GM18508 (cell line): ENCODE data around the gene CEBPE.

Source experiments
- ATAC-seq: cut with Tn5 transposase; IDR thresholded peaks from one replicate; pipeline ENCODE4 v1.9.1; 2021; ENCODE audit warnings: moderate number of reproducible peaks; ENCODE audit not compliant: insufficient read depth, unreplicated experiment

The CEBPE gene

DNA sequence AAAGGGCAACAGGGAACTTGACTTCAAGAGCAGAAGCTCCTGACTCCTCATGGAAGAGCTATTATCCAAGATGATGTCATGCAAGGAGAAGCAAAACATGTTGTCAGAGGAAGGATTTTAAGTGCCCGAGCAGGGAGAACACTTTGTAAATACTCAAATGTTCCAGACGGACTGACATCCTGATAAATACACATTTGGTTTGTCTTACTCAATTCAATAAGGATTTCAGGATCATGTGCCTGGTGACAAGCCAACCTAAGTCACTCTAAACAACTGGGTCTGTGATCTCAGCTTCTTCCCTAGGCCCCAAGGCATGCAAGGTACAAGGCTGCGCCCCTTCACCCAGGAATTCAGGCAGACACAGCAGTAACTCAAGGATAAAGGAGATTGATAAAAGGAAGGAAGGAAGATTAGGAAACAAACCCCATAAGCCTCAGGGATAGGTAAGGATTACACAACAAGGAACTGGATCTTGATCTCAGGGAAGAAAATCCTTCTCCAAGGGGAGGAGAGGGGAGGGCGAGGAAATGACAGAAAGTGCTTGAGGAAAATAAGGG, 26.8 kb upstream of the CEBPE start:
- ATAC-seq: no peak

DNA sequence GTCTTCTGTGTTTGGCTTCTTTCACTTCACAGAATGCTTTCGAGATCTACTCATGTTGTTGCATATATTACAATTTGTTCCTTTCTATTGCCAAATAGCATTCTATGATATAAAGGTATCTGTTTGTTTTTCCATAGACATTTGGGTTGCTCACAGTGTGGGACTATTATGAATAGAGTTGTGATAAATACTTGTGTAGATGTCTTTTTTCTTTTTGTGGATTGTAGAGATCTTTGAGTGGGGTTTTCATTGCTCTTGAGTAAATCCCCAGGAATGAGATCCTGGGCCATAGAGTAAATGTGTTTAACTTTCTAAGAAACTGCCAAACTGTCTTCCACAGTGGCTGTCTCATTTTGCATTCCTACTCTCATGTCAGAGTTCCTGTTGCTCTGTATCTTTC, 24.9 kb upstream of the CEBPE start:
- ATAC-seq: no peak

DNA sequence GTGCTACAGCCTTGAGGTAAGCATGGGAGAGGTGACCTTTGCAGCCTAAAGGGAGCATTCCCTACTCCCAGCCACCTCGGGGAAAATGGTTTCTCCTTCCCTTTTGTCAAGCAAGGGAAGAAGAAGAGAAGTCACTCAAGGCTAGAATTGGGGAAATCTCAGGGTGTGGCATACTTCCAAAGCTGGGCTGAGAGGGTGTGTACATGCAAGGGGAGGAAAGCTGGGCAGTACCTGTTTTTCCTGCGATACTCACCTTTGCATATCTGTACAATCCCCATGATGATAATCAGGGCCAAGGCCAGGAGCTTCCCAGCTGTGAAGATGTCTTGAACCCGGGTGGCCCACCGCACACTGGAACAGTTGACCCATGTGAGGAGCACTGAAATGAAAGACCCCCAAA, 23.8 kb upstream of the CEBPE start:
- no peak for ATAC-seq

DNA sequence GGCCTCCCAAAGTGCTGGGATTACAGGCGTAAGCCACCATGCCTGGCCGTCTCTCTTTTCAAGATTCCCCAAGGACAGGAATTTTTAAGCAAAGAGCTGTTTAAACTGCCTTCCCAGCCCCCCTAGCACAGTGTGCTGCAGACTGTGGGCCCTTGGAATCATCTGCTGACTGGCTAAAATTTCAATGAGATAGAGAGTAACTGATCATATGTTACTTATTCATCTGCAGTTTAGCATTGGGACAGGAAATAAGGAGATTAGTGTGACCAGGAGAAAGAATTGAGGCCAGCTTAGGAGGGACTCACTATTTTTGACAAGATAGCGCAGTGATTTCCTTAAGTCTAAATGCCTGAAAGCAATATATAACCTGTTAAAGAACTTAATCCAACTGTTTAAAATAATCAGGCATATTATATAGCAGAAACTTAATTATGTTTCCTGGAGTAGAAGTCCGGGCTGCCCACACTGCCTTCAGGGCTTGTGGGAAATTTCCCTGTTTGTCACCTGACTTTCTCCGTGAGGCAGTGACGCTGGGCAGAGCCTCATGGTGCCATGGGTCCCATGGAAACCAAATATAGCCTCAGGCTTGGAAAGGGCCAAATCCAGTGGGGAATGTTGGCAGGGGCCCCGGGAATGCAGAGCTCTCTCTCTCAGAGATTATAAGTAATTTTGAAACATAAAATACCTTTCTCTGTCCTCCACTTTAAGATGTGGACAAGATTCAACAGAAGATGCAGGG, 22.8 kb upstream of the CEBPE start:
- ATAC-seq: no peak

DNA sequence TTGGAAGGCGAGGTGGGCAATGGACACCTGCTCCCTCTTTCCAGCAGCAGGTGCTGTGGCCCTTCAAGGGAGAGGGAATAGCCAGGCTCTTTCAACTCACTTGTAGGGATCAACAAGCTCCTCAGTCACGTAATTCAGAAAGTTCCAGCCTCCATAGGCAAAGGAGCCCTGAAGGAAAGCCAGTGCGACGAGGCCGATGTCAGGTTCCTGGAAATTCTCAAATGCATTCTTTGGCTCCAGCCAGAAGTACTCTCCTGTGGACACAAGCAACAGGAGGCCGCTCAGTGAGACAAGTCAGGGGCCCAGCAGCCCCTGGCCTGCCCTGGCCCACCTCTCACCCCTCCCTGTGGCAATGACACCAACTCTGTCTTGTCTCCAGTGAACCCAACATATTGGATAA, 21.3 kb upstream of the CEBPE start:
- ATAC-seq: no peak

DNA sequence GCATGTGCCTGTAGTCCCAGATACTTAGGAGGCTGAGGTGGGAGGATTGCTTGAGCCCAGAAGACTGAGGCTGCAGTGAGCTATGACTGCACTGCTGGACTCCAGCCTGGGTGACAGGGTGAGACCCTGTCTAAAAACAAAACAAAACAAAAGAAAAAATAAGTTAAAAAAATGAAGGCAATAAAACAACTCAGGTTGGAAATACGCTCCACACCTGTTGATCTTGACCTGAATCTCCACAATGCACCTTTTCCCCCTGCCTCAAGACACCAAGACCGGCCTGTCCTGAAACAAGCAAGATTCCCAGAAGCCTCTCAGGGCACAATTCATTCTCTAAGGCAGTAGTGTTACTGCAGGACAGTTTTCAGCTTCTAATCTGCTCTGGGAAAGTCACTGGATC, 20.8 kb upstream of the CEBPE start:
- no peak for ATAC-seq

DNA sequence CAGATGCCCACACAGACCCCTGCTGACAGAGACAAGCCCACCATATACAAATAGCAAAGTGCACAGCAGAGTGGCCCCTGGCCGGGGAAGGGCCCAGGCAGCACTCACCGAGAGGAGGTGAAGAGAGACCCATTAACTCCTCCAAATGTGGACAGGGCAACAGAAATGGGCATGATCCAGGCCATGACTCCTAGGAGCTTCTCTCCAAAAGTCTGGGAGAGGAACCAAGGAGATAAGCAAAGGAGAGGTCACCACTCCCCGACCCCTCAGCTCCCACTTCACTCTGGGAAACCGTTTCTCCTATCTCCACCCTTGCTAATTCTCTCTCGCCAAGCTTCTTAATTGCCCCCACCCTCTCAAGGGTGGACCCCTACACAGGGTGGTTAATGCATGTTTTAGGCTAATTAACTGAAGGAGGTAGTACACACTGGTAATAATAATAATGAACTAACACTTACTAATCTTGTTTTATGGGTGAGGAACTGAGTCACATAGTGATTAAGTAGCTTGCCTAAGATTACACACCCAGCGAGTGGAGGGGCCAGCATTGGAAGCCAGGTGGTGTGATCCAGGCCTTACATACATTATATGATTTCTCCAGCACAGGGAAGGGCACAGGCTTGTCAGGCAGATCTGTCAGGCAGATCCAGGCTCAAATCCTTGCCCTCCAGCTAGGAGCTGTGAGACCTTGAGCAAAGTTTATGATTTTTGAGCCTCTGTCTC, 18.9 kb upstream of the CEBPE start:
- ATAC-seq: no peak

DNA sequence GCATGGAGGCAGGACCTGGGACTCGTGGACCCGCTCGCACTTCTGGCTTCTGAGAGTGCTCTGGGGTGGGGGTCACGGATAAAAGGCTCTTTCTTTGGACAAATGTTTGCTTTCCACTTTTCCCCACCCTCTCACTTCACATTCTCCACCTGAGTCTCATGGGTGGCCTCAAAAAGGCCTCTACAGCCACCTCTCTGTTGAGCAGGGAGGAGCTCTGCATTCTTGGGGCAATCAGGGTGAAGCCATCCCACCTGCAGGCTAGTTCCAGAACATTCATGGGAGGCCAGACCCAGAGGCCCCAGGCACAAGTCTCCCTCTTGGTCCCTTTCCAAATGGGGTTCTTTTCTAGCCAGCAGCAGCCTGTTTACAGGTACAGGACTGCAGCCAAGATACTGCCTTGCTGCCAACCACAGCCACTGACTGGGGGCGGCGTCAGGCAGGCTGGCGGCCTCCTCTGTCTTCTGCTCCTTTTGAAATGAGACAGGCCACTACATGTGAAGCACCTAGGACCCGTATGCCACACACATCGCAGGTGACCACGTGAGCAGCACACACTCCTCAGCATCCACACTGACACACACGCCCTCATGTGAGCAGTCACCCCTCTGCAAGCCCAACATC, 18.2 kb upstream of the CEBPE start:
- ATAC-seq: no peak

DNA sequence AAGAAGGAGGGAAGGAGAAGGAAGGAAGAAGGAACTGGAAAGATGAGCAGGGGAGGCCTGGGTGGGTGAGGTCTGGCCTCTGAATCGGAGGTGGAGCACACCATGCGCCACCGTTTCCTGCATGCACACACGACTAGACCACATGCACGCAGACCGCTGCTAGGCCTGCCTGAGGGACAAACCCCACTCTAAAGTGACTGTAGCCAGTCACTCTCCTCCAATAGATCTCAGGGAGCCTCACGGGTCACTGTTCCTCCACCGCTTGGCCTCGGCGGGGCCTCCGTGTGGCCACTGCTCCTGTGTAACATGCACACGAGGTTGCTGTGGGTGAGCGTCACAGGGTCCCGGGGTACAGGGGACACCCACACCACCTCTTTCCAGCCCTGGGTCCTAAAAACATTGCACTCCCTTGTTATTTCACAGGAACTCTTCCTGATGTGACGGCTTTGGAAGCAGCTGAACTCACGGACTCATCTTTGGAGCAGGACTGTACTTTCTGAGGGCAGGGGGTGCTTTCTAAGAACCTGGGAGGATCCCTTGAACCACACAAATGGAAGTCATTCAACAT, 17.6 kb upstream of the CEBPE start:
- ATAC-seq: no peak

DNA sequence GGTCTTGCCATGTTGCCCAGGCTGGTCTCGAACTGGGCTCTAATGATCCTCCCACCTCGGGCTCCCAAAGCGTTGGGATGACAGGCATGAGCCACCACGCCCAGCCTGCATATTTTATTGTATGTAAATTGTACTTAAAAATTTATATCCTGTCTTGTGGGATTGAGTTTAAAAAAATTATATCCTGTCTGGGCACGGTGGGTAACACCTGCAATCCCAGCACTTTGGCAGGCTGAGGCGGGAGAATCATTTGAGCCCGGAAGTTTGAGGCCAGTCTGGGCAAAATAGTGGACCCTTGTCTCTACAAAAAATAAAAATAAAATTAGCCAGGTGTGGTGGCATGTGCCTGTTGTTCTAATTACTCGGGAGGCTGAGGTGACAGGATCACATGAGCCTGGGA, 13.9 kb upstream of the CEBPE start:
- no peak for ATAC-seq

DNA sequence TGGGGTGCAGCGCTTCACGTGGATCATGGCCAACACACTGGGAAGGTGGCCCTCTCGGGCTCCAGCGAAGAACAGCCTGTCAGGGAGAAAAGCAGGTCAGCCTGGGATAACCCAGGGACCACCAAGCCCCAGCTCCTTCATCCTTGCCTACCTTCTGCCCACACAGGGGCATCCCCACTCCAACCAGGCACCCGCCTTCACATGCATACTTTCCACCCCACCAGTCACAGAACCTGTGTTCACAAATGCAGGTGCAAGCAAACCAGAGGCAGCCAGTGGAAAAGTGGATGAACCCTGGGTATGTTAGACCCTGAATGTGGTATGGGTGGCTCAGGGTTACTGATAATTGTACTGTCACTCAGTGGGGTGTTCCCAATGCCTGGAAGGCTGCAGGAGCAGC, 12.4 kb upstream of the CEBPE start:
- no peak for ATAC-seq

DNA sequence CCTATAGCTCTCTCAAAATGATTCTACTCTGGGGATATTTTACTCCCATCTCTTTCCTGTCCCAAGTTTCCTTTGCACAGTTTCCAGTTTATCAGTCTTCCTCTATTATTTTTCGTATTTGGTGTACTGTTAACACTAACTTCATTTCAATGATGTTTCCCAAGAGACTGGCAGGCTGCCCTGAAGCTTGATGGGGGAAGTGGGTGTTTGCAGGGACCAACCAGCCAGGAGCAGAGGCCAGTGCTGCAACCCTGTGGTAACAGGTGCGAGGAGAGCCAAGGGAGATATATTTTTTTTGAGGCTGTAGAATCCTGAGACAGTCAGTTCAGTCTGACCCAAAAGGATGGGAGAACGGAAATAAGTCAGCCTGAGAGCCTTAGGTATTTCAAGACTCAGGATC, 11.8 kb upstream of the CEBPE start:
- no peak for ATAC-seq

DNA sequence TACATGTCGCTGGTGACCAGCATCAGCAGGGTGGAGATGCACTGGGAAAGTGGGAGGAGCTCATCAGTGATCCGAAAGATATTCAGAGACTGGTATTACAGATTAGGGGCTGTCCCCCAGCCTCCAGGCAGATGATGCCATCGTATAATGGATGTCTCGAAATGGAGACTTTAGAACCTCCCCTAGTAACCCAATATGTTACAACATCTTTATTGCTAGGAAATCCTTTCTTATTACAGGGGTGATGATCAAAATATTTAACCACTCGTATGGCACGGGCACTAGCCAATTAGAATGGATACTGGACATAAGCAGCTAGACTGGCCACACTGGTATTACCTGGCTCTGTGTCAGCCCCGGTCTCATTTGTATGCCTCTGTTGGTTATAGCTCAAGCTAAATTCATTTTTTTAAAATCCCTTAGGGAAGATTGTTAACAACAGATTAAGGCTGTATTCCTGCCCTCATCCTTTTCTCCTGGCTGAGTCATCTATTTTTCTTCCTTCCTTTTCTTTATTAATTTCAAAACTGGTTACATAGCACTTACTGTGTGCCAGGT, 10.8 kb upstream of the CEBPE start:
- no peak for ATAC-seq

DNA sequence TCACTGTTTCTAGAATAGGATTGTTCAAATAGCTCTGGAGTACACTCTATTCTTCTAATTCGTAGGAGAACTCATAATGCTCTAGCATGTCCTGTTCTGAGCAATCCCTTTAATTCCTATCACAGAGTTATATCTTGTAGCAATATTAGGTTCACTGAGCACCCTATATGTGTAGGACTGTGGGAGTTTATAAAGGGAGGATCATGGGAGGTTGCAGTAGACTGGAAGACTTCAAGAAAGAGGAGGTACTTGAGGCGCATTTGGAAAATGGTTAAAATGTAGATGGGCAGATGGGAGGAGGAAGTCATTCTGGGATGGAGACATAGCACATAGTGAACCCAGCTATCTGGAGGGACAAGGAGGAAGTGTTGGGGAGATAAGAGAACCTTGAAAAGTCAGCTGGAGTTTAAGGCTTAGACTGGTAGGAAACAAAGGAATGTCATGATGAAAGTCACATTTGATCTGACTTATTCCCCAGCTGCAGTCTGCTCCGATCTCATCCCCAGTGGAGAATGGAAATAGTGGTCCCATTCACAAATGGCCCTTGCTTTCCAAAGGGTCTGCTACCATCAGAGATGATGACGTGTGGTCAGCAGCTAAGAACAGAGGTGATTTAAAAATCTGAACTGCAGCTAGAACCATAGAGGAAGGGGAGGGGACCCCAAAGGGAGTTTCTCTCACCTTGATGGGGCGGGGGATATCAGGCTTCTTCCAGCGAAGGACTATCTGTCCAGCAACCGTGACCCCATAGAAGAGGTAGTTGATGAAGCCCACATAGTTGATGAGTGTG, 10.1 kb upstream of the CEBPE start:
- ATAC-seq: no peak

DNA sequence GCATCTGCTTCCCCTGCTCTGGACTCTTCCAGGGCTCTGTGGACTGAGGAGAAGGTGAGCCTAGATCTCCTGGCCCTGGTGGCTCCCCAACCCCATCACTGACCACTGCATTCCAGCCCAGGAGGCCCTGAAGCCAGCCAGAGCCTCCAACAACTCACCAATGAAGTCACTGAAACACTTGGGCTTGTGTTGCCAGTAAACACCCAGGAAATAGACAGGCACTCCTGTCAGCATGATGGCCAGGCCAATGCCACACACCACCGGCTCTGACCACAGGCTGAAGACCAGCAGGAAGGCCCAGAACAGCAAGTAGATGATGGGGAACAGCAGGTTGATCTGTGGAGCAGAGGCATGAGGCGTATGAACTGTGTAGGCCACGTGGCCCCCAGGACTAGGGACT, 8.8 kb upstream of the CEBPE start:
- no peak for ATAC-seq

DNA sequence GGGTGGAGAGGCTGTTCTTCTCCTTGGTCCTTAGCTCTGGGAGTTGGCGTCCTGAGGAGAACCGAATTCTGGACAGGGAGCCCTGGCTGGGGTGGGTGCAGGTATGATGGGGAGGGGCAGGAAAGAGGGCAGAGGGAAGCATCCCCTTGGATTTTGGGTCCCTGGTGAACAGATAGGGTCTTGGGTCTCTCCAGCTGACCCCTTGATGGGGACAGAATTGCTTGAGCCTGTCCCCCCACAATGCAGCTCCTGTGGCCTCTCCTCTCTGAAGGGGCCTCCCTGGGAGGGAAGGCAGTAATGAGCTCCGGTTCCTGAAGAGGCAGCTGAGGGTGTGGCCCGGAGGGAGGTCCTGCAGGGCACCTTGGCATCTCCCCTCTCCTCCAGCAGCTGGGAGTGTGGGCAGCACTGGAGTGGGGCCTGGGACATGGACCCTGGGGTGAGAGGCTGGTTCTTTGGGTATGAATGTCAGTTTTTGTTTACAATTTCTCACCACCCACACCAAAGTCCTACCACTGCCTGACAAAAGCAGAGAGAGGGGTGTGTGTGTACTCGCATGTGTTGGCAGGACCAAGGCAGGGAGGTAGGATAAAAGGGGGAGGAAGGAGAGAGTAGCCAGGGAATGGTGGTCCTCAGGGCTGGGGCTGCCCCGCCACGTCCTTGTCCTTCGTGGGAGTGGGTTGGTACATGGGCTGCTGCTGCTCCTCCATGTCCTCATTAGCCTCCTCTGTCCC, 7.7 kb upstream of the CEBPE start:
- no peak for ATAC-seq

DNA sequence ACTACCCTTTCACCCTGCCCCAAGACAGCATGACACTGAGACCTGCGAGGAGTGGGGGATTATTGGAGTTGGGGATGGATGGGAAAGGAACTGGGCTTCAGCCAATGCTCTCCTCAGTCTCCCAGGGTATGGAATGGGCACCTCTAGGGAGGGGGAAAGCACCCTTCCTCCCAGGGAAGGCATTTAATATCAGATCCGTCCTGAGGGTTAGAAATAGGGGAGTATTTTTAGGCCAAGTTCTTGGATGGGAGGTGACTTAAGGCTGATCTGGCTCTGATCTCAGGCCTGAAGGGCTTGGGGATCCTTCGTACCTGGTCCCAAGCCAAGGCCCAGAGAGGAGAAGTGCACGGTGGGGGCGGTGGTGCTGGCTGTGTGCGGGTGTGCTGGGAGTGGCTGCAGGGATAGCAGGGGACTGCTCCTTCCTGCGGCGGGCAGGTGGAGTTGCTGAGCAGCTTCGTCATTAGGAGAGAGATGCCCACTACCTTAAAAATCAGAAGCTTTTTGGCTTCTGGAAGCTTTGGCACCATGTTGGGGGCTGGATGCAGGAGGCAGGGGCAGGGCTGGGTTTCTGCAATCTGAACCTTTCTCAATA, 7.0 kb upstream of the CEBPE start:
- ATAC-seq: no peak

DNA sequence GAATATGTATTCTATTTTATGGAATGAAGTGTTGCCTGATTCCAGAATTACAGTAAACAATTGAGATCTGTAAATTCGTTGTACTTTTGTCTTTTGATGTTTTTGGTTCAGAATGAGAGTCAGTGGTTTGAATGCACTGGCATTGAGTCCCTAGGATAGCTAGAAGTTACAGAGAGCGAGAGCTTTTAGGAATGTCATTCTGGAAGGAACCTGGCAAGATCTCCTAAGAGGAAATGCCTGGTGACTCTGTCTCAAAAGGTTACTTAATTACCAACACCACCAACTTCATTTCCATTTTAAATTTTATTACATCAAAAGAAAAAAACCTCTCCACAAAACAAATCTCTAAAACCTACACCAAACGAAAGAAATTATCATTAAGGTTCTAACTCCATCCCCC, 6.0 kb upstream of the CEBPE start:
- no peak for ATAC-seq

DNA sequence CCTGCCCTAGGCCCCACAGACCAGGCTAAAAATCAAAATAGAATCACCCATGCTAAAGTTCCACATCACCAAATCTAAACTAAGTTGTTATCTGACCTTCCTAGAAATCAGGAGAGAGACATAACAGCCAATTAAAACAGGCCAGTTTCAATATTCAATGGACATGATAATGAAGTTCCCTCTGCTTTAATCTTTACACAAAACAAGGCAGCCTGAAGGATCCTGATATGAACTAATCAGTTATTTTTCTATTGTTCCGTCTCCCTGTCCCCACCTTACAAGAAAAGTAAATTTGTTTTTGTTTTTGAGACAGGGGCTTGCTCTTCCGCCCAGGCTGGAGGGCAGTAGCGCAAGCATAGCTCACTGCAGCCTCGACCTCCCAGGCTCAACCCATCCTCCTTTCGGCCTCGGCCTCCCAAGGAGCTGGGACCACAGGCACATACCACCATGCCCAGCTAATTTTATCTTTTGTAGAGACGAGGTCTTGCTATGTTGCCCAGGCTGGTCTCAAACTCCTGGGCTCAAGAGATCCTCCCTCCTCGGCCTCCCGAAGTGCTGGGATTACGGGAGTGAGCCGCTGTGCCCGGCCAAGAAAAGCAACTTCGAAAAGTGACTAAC, 5.4 kb upstream of the CEBPE start:
- ATAC-seq: no peak
